ENCODE measurements around the gene POP4.

- no peak for TF ChIP-seq CTCF (IDR thresholded peaks at IDR 0.05; ENCODE audit: low read length)
- no peak for TF ChIP-seq EZH2 (IDR thresholded peaks at IDR 0.05; ENCODE audit: borderline replicate concordance, low read length)
Observed at GRCh38 chr19:29651622-29652394, 45.7 kb downstream of the POP4 start.
